Kidney (tissue), 14 donors: ENCODE results near the gene CALHM2. TPM values are rescaled to one million over a fixed set of nuclear protein-coding genes. Genes with fewer than 3 reads are reported as not detected.

Experiments
- DNase-seq, 5 donors: peaks; one replicate each; pipeline ENCODE4 v3.0.0-alpha.2; 2013 to 2020
- FAIRE-seq: peaks from 2 replicates; lab custom pipeline; 2012; peaks lifted over from hg19 to GRCh38; lab: Jason Lieb, UNC
- H3K27ac ChIP-seq, 2 donors: one replicate each; pipeline ENCODE4 v1.7.0; 2013; ENCODE audit warnings: low read depth in 2 of 2, low read length in 2 of 2, inconsistent platforms in 1 of 2
- H3K27me3 ChIP-seq: one replicate; pipeline ENCODE4 v1.7.1; 2013; ENCODE audit warnings: low read length, inconsistent platforms; ENCODE audit not compliant: control insufficient read depth, insufficient read depth
- H3K36me3 ChIP-seq, 3 donors: one replicate each; pipeline versions ENCODE4 v1.7.0 to v1.7.1; 2013; ENCODE audit warnings: low read length in 3 of 3, control low read depth in 1 of 3, inconsistent platforms in 1 of 3; ENCODE audit not compliant: insufficient read depth in 3 of 3, control insufficient read depth in 2 of 3
- H3K4me1 ChIP-seq, 3 donors: one replicate each; pipeline versions ENCODE4 v1.7.0 to v1.7.1; 2013; ENCODE audit warnings: low read length in 3 of 3, inconsistent platforms in 1 of 3, low read depth in 1 of 3; ENCODE audit not compliant: control insufficient read depth in 2 of 3, insufficient read depth in 2 of 3
- H3K4me3 ChIP-seq, 3 donors: one replicate each; pipeline versions ENCODE4 v1.7.0 to v1.8.1; 2013; ENCODE audit warnings: low read length in 3 of 3, control low read depth in 1 of 3, inconsistent platforms in 1 of 3
- H3K9ac ChIP-seq, 3 donors: one replicate each; pipeline versions ENCODE4 v1.7.0 to v1.7.1; 2013; ENCODE audit warnings: low read length in 3 of 3, control low read depth in 1 of 3, inconsistent platforms in 1 of 3
- H3K9me3 ChIP-seq, 3 donors: one replicate each; pipeline versions ENCODE4 v1.7.0 to v1.7.1; 2013; ENCODE audit warnings: low read length in 3 of 3, control low read depth in 1 of 3, inconsistent platforms in 1 of 3; ENCODE audit not compliant: control insufficient read depth in 2 of 3, insufficient read depth in 1 of 3
- CTCF ChIP-seq: IDR thresholded peaks from 3 replicates; pipeline ENCODE4 v1.5.1; 2012; ENCODE audit warnings: mild to moderate bottlenecking, moderate library complexity, borderline replicate concordance; ENCODE audit not compliant: insufficient read depth; ENCODE audit errors: extremely low read depth
- intact Hi-C: fragments of 100-400 bp; cut with DNase I; formaldehyde crosslinking; loops from one replicate; pipeline ENCODE4 v1.11.1; 2022
- polyA plus RNA-seq: library from polyadenylated mRNA; stranded (reverse); fragments of 350-450 nt; fragmentation: Illumina TruSeq; extraction: RNeasy Lipid Tissue Mini Kit (QIAGEN cat#74804); gene quantifications from one replicate; pipeline ENCODE4 v1.2.3, GENCODE V29; 2014; ENCODE audit warnings: low read depth, low replicate concordance; ENCODE audit not compliant: insufficient read depth
- total RNA-seq: library from RNA; stranded (reverse); fragmentation: NEBNext Ultra II Directional; extraction: Animal tissue kit (Norgen Biotek cat#: 25700); gene quantifications from one replicate; pipeline ENCODE4 v1.2.1, GENCODE V29; 2021
- donor health status: control.
- donor health status: control.
- donor health status: control.
- donor health status: control.
- donor health status: control.
- donor health status: DM: yes; HTN: yes; CAD: no.
- donor health status: Normal renal cell carcinoma (clear cell type).

The CALHM2 gene
- total and polyA plus RNA-seq, 2 donors from 2014 or later: 8.0 to 26.0 TPM

- FAIRE-seq: no peak
- Histone ChIP-seq H3K9me3 (no peaks in the 10 kb centered on the region), H3K27me3 (no peaks in the 10 kb centered on the region), H3K4me3 (peak overlapping the region; percentile 99), H3K27ac (no peak overlapping the region), H3K36me3 (peaks cover 5 to 21% (median 7%) of the 10 kb centered on the region in 3 donors), H3K4me1 (peaks cover 0 to 7% (median 0%) of the 10 kb centered on the region in 3 donors), H3K9ac (peak overlapping the region in 2 of 3 donors; percentile 71 to 98)
- peak in 2 of 5 donors; percentile 4 to 10 for DNase-seq
- TF ChIP-seq CTCF: no peak
- intact Hi-C loops: no loop called here
Measured at GRCh38 chr10:103397191-103397825, 54.9 kb downstream of the CALHM2 start.

GRCh38 chr10:103396789-103397087, 55.4 kb downstream of the CALHM2 start:
- Histone ChIP-seq H3K27me3 (no peaks in the 10 kb centered on the region), H3K27ac (no peak overlapping the region), H3K4me1 (peaks cover 0 to 7% (median 0%) of the 10 kb centered on the region in 3 donors), H3K36me3 (peaks cover 5 to 25% (median 7%) of the 10 kb centered on the region in 3 donors), H3K9me3 (no peaks in the 10 kb centered on the region), H3K9ac (peak overlapping the region; percentile 71 to 98 (median 92)), H3K4me3 (peak overlapping the region; percentile 99)
- no peak for TF ChIP-seq CTCF
- intact Hi-C loops: no loop called here
- FAIRE-seq (no peak), DNase-seq (no peak)

Other genes with a start within 250 kb of the CALHM2 start
- not detected for gene RPEL1, start 206.5 kb downstream of the CALHM2 start, total RNA-seq
- not detected for gene RPEL1, start 206.5 kb downstream of the CALHM2 start, polyA plus RNA-seq
- 0.16 TPM for gene INA, start 175.2 kb downstream of the CALHM2 start, total RNA-seq
- not detected for gene INA, start 175.2 kb downstream of the CALHM2 start, polyA plus RNA-seq
- gene PCGF6, start 101.2 kb downstream of the CALHM2 start, total RNA-seq: 6.3 TPM
- 3.0 TPM for gene PCGF6, start 101.2 kb downstream of the CALHM2 start, polyA plus RNA-seq
- 2.5 TPM for gene TAF5, start 84.4 kb downstream of the CALHM2 start, total RNA-seq
- gene TAF5, start 84.4 kb downstream of the CALHM2 start, polyA plus RNA-seq: 1.5 TPM
- 265 TPM for gene ATP5MK, start 55.9 kb downstream of the CALHM2 start, total RNA-seq
- gene ATP5MK, start 55.9 kb downstream of the CALHM2 start, polyA plus RNA-seq: 1,143 TPM
- gene PDCD11, start 55.7 kb downstream of the CALHM2 start, total RNA-seq: 24.9 TPM
- gene PDCD11, start 55.7 kb downstream of the CALHM2 start, polyA plus RNA-seq: 8.7 TPM
- not detected for gene CALHM1, start 6.5 kb upstream of the CALHM2 start, total RNA-seq
- not detected for gene CALHM1, start 6.5 kb upstream of the CALHM2 start, polyA plus RNA-seq
- not detected for gene CALHM3, start 26.9 kb upstream of the CALHM2 start, total RNA-seq
- gene CALHM3, start 26.9 kb upstream of the CALHM2 start, polyA plus RNA-seq: not detected
- 1.2 TPM for gene NEURL1, start 41.3 kb upstream of the CALHM2 start, total RNA-seq
- gene NEURL1, start 41.3 kb upstream of the CALHM2 start, polyA plus RNA-seq: 1.2 TPM